ENCODE data around the gene NGRN. TPM values are rescaled to one million over a fixed set of nuclear protein-coding genes. Genes with fewer than 3 reads are reported as not detected.

NGRN gene
- total and polyA plus RNA-seq, 2 experiments from 2014 or later, result 88.9 to 131 TPM

DNA sequence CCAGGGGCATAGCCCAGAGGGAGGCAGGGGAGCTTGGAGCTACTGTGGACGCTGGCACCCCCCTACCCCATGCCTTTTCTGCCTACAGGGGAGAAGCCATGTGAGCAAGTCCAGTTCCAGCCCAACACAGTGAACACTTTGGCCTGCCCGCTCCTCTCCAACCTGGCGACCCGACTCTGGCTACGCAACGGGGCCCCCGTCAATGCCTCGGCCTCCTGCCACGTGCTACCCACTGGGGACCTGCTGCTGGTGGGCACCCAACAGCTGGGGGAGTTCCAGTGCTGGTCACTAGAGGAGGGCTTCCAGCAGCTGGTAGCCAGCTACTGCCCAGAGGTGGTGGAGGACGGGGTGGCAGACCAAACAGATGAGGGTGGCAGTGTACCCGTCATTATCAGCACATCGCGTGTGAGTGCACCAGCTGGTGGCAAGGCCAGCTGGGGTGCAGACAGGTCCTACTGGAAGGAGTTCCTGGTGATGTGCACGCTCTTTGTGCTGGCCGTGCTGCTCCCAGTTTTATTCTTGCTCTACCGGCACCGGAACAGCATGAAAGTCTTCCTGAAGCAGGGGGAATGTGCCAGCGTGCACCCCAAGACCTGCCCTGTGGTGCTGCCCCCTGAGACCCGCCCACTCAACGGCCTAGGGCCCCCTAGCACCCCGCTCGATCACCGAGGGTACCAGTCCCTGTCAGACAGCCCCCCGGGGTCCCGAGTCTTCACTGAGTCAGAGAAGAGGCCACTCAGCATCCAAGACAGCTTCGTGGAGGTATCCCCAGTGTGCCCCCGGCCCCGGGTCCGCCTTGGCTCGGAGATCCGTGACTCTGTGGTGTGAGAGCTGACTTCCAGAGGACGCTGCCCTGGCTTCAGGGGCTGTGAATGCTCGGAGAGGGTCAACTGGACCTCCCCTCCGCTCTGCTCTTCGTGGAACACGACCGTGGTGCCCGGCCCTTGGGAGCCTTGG is 37.4 kb upstream of the NGRN start:
- Histone ChIP-seq H3K9me2 (ENCODE audit: insufficient read depth) (no peaks in the 10 kb centered on the region), H3F3A (replicated peaks; ENCODE audit: low read depth) (0 out of 2 replicates have a peak, but pooled peaks cover 3% of the 10 kb centered on the region), H4K20me1 (replicated peaks; ENCODE audit: insufficient read depth) (no peaks in the 10 kb centered on the region; the same call in 1 of the 2 replicates), H3K4me2 (no peak overlapping the region), H3K4me3 (no peak overlapping the region), H3K27me3 (ENCODE audit: insufficient read depth) (no peaks in the 10 kb centered on the region), H3K4me1 (ENCODE audit: insufficient read depth) (peaks cover 8% of the 10 kb centered on the region; the same call in 1 of the 2 replicates), H2AFZ (no peak overlapping the region), H3K79me2 (replicated peaks; ENCODE audit: insufficient read depth) (no peaks in the 10 kb centered on the region), H3K27ac (ENCODE audit: low read depth) (no peak overlapping the region), H3K36me3 (ENCODE audit: insufficient read depth) (peaks cover 12% of the 10 kb centered on the region)
- H3K9me3 Mint-ChIP-seq, result no peaks in the 10 kb centered on the region
- no peak for TF ChIP-seq NANOG (IDR thresholded peaks at IDR 0.05; ENCODE audit: borderline replicate concordance)
- TF ChIP-seq EZH2 (IDR thresholded peaks at IDR 0.05; ENCODE audit: low read depth, unreplicated experiment), result no peak
- no peak for TF ChIP-seq JUNB (IDR thresholded peaks at IDR 0.05; ENCODE audit: unreplicated experiment)
- no peak for TF ChIP-seq STAT1 (IDR thresholded peaks at IDR 0.05; ENCODE audit: unreplicated experiment)
- TF ChIP-seq, protein P1, sequence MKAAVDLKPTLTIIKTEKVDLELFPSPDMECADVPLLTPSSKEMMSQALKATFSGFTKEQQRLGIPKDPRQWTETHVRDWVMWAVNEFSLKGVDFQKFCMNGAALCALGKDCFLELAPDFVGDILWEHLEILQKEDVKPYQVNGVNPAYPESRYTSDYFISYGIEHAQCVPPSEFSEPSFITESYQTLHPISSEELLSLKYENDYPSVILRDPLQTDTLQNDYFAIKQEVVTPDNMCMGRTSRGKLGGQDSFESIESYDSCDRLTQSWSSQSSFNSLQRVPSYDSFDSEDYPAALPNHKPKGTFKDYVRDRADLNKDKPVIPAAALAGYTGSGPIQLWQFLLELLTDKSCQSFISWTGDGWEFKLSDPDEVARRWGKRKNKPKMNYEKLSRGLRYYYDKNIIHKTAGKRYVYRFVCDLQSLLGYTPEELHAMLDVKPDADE (IDR thresholded peaks at IDR 0.05), result no peak
- TF ChIP-seq, protein P2, sequence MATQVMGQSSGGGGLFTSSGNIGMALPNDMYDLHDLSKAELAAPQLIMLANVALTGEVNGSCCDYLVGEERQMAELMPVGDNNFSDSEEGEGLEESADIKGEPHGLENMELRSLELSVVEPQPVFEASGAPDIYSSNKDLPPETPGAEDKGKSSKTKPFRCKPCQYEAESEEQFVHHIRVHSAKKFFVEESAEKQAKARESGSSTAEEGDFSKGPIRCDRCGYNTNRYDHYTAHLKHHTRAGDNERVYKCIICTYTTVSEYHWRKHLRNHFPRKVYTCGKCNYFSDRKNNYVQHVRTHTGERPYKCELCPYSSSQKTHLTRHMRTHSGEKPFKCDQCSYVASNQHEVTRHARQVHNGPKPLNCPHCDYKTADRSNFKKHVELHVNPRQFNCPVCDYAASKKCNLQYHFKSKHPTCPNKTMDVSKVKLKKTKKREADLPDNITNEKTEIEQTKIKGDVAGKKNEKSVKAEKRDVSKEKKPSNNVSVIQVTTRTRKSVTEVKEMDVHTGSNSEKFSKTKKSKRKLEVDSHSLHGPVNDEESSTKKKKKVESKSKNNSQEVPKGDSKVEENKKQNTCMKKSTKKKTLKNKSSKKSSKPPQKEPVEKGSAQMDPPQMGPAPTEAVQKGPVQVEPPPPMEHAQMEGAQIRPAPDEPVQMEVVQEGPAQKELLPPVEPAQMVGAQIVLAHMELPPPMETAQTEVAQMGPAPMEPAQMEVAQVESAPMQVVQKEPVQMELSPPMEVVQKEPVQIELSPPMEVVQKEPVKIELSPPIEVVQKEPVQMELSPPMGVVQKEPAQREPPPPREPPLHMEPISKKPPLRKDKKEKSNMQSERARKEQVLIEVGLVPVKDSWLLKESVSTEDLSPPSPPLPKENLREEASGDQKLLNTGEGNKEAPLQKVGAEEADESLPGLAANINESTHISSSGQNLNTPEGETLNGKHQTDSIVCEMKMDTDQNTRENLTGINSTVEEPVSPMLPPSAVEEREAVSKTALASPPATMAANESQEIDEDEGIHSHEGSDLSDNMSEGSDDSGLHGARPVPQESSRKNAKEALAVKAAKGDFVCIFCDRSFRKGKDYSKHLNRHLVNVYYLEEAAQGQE (IDR thresholded peaks at IDR 0.05; ENCODE audit: unreplicated experiment), result no peak
- no peak for TF ChIP-seq ZNF331 (CRISPR knock-in tag; IDR thresholded peaks at IDR 0.05; ENCODE audit: low read depth)
- TF ChIP-seq ZNF114 (CRISPR knock-in tag; IDR thresholded peaks at IDR 0.05), result no peak
- no peak for TF ChIP-seq EZH2phosphoT487 (IDR thresholded peaks at IDR 0.05; ENCODE audit: unreplicated experiment)
- TF ChIP-seq, protein P3, sequence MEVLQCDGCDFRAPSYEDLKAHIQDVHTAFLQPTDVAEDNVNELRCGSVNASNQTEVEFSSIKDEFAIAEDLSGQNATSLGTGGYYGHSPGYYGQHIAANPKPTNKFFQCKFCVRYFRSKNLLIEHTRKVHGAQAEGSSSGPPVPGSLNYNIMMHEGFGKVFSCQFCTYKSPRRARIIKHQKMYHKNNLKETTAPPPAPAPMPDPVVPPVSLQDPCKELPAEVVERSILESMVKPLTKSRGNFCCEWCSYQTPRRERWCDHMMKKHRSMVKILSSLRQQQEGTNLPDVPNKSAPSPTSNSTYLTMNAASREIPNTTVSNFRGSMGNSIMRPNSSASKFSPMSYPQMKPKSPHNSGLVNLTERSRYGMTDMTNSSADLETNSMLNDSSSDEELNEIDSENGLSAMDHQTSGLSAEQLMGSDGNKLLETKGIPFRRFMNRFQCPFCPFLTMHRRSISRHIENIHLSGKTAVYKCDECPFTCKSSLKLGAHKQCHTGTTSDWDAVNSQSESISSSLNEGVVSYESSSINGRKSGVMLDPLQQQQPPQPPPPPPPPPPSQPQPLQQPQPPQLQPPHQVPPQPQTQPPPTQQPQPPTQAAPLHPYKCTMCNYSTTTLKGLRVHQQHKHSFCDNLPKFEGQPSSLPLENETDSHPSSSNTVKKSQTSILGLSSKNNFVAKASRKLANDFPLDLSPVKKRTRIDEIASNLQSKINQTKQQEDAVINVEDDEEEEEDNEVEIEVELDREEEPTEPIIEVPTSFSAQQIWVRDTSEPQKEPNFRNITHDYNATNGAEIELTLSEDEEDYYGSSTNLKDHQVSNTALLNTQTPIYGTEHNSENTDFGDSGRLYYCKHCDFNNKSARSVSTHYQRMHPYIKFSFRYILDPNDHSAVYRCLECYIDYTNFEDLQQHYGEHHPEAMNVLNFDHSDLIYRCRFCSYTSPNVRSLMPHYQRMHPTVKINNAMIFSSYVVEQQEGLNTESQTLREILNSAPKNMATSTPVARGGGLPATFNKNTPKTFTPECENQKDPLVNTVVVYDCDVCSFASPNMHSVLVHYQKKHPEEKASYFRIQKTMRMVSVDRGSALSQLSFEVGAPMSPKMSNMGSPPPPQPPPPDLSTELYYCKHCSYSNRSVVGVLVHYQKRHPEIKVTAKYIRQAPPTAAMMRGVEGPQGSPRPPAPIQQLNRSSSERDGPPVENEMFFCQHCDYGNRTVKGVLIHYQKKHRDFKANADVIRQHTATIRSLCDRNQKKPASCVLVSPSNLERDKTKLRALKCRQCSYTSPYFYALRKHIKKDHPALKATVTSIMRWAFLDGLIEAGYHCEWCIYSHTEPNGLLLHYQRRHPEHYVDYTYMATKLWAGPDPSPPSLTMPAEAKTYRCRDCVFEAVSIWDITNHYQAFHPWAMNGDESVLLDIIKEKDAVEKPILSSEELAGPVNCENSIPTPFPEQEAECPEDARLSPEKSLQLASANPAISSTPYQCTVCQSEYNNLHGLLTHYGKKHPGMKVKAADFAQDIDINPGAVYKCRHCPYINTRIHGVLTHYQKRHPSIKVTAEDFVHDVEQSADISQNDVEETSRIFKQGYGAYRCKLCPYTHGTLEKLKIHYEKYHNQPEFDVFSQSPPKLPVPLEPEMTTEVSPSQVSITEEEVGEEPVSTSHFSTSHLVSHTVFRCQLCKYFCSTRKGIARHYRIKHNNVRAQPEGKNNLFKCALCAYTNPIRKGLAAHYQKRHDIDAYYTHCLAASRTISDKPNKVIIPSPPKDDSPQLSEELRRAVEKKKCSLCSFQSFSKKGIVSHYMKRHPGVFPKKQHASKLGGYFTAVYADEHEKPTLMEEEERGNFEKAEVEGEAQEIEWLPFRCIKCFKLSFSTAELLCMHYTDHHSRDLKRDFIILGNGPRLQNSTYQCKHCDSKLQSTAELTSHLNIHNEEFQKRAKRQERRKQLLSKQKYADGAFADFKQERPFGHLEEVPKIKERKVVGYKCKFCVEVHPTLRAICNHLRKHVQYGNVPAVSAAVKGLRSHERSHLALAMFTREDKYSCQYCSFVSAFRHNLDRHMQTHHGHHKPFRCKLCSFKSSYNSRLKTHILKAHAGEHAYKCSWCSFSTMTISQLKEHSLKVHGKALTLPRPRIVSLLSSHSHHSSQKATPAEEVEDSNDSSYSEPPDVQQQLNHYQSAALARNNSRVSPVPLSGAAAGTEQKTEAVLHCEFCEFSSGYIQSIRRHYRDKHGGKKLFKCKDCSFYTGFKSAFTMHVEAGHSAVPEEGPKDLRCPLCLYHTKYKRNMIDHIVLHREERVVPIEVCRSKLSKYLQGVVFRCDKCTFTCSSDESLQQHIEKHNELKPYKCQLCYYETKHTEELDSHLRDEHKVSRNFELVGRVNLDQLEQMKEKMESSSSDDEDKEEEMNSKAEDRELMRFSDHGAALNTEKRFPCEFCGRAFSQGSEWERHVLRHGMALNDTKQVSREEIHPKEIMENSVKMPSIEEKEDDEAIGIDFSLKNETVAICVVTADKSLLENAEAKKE (CRISPR knock-in tag; IDR thresholded peaks at IDR 0.05), result no peak
- no peak for TF ChIP-seq CREB1 (CRISPR knock-in tag; IDR thresholded peaks at IDR 0.05; ENCODE audit: low read depth)
- no peak for TF ChIP-seq POLR2AphosphoS5 (IDR thresholded peaks at IDR 0.05; ENCODE audit: low read depth)
- TF ChIP-seq, protein P4, sequence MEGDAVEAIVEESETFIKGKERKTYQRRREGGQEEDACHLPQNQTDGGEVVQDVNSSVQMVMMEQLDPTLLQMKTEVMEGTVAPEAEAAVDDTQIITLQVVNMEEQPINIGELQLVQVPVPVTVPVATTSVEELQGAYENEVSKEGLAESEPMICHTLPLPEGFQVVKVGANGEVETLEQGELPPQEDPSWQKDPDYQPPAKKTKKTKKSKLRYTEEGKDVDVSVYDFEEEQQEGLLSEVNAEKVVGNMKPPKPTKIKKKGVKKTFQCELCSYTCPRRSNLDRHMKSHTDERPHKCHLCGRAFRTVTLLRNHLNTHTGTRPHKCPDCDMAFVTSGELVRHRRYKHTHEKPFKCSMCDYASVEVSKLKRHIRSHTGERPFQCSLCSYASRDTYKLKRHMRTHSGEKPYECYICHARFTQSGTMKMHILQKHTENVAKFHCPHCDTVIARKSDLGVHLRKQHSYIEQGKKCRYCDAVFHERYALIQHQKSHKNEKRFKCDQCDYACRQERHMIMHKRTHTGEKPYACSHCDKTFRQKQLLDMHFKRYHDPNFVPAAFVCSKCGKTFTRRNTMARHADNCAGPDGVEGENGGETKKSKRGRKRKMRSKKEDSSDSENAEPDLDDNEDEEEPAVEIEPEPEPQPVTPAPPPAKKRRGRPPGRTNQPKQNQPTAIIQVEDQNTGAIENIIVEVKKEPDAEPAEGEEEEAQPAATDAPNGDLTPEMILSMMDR (conservative IDR thresholded peaks at IDR 0.05; ENCODE audit: low read depth in 2 of 2), result no peak
- peaks cover 12% of the 10 kb centered on the region for H3K27me3 Mint-ChIP-seq (ENCODE audit: insufficient read depth, low read depth, poor library complexity)
- no peak overlapping the region for H3K27ac Mint-ChIP-seq
- ATAC-seq, result no peak
- H3K36me3 Mint-ChIP-seq (ENCODE audit: low read depth), result peaks cover 31% of the 10 kb centered on the region
- no peak overlapping the region for H3K4me3 Mint-ChIP-seq
- peaks cover 7% of the 10 kb centered on the region for H3K4me1 Mint-ChIP-seq
- no peak for DNase-seq (ENCODE audit: low spot score)
